ENCODE data around the gene DGKE. TPM values are rescaled to one million over a fixed set of nuclear protein-coding genes. Genes with fewer than 3 reads are reported as not detected.
A peak's percentile ranks its signal among the peaks of the same experiment; 100 is the strongest.

DGKE gene
- total and polyA plus RNA-seq, 2 of the 13 experiments (the other 11 are each of a cell fraction or from before 2014, with no cell fraction given), result 3.2 to 5.3 TPM

DNA sequence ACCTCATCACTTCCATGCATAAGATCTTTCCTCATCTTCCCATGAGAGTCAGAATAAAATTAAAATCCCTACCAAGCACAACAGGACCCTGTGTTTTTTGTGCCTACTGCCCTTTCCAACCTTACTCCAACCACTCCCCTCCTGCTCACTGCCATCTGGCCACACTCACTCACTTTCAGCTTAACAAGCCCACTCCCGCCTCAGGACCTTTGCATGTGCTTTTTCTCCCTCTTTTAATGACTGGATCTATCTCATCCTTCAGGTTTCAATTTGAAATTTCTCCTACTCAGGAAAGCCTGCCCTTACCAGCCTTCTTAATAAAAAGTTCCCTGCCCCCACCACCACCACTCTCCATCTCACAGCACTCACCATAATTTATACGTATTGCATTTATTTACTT is 14.9 kb upstream of the DGKE start:
- intact Hi-C loops (cut with micrococcal nuclease; ENCODE audit: unreplicated experiment) (loop anchor here (1.0 to 2.0 kb wide), 5 partner anchors 16 to 191 kb away; partner anchors contain the start of gene DGKE), in situ Hi-C loops (cut with HindIII; ENCODE audit: extremely low pct_ligation_motif_present, low pct_unique_long_range_greater_than_20kb) (loop anchor here (5.0 kb wide), 1 partner anchor 123 kb away; no protein-coding TSS in a partner anchor)
- Histone ChIP-seq H3K36me3 (replicated peaks in 1 of 2; ENCODE audit: control insufficient read depth in 1 of 2, insufficient read depth in 2 of 2, low read length in 2 of 2) (no peaks in the 10 kb centered on the region), H3K79me2 (ENCODE audit: insufficient read depth, low read length) (no peaks in the 10 kb centered on the region), H3K4me3 (replicated peaks in 1 of 3; ENCODE audit: insufficient read depth in 1 of 3, low read depth in 2 of 3, low read length in 3 of 3) (no peak overlapping the region), H2AFZ (ENCODE audit: low read length) (no peak overlapping the region), H3K4me1 (ENCODE audit: insufficient read depth, low read length) (peaks cover 21% of the 10 kb centered on the region), H3K27ac (ENCODE audit: extremely low read length, insufficient read depth, low read length) (no peak overlapping the region), H3K27me3 (ENCODE audit: control insufficient read depth in 1 of 2, insufficient read depth in 2 of 2, low read length in 2 of 2) (peaks cover 0 to 21% of the 10 kb centered on the region in 2 experiments; a peak in 4 of 5 replicates), H4K20me1 (ENCODE audit: insufficient read depth, low read length) (no peaks in the 10 kb centered on the region), H3K4me2 (ENCODE audit: low read depth, low read length) (no peak overlapping the region; the same call in 1 of the 2 replicates), H3K9ac (ENCODE audit: insufficient read depth, low read depth, low read length) (no peak overlapping the region), H3K9me3 (ENCODE audit: low read length) (no peaks in the 10 kb centered on the region)
- POLR2A ChIA-PET, result interaction anchor here (0.9 to 1.6 kb wide), 4 partner anchors 15 to 266 kb away, joined by 3 to 13 read pairs (median 4); partner anchors contain the start of genes AKAP1, C17orf67, DGKE and TRIM25
- ATAC-seq (no peak), FAIRE-seq (no peak), DNase-seq (ENCODE audit: low spot score) (no peak)
- CTCF ChIA-PET (ENCODE audit: low intra/inter-chr PET ratio, low total read pairs), result interaction anchor here (1.3 to 3.3 kb wide), 4 partner anchors 47 to 142 kb away, joined by 4 to 45 read pairs (median 8); partner anchors contain the start of gene COIL
- TF ChIP-seq ZMYM3 (CRISPR knock-in tag; IDR thresholded peaks at IDR 0.05) (peak; percentile 62), ZNF446 (CRISPR knock-in tag; IDR thresholded peaks at IDR 0.05) (no peak), ZNF607 (CRISPR knock-in tag; IDR thresholded peaks at IDR 0.05; ENCODE audit: borderline replicate concordance) (no peak)
- no TSS peak for BruUV-seq (replicated peaks)
- WGBS (ENCODE audit: low lambda C conversion rate), result 68% methylated on average over 2 of the region's 2 CpGs

DNA sequence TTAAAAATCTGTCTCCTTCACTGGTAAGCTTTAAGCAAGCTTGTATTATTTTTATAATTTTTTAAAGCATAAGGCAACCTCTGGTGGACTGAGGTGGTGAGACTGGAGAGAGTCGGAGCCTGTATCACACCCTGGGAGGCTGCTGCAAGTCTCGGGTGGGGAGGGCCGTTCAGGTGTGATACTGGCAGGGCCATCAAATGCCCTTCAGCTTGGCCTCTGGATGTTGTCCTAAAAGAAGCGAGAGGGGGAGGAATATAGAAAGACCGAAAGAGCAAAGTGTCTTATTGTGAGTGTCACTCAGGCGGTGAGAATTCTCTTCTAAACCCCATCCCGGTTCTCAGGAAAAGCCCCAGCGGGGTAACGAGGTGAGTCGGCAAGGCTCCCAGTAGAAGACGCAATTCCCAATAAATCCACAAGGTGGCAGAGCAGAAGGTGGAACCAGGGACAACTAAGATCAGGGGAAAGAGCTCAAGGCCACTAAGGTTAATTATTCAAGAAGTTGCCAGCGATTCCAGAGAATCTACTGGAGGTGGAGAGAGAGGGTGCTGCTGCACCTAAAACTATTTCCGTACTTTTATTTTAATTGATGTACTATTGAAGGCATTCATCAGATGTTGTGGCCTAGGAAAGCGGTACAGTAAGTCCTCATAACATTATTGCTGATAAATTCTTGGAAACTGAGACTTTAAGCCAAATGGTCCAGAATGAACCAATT is 14.4 kb upstream of the DGKE start:
- Histone ChIP-seq H3K79me2 (ENCODE audit: insufficient read depth, low read length) (no peaks in the 10 kb centered on the region), H4K20me1 (ENCODE audit: insufficient read depth, low read length) (no peaks in the 10 kb centered on the region), H3K4me3 (replicated peaks in 1 of 3; ENCODE audit: insufficient read depth in 1 of 3, low read depth in 2 of 3, low read length in 3 of 3) (peak overlapping the region in 2 of 3 experiments; percentile 18 to 30; a peak in 2 of 6 replicates), H3K27me3 (ENCODE audit: control insufficient read depth in 1 of 2, insufficient read depth in 2 of 2, low read length in 2 of 2) (peaks cover 0 to 15% of the 10 kb centered on the region in 2 experiments; a peak in 4 of 5 replicates), H3K36me3 (replicated peaks in 1 of 2; ENCODE audit: control insufficient read depth in 1 of 2, insufficient read depth in 2 of 2, low read length in 2 of 2) (no peaks in the 10 kb centered on the region), H3K27ac (ENCODE audit: extremely low read length, insufficient read depth, low read length) (no peak overlapping the region), H2AFZ (ENCODE audit: low read length) (no peak overlapping the region), H3K4me2 (ENCODE audit: low read depth, low read length) (peak overlapping the region; percentile 72), H3K9me3 (ENCODE audit: low read length) (no peaks in the 10 kb centered on the region), H3K4me1 (ENCODE audit: insufficient read depth, low read length) (peaks cover 21% of the 10 kb centered on the region), H3K9ac (ENCODE audit: insufficient read depth, low read depth, low read length) (no peak overlapping the region)
- BruUV-seq (replicated peaks), result no TSS peak
- CTCF ChIA-PET (ENCODE audit: low intra/inter-chr PET ratio, low total read pairs), result interaction anchor here (1.3 to 3.3 kb wide), 4 partner anchors 46 to 141 kb away, joined by 4 to 45 read pairs (median 8); partner anchors contain the start of gene COIL
- DNase-seq (ENCODE audit: low spot score), result peak; percentile 89
- intact Hi-C loops (cut with micrococcal nuclease; ENCODE audit: unreplicated experiment), result loop anchor here (1.0 to 2.0 kb wide), 5 partner anchors 15 to 191 kb away; partner anchors contain the start of gene DGKE
- WGBS (ENCODE audit: low lambda C conversion rate), result 13% methylated on average over 14 of the region's 14 CpGs
- ATAC-seq, result peak; percentile 93
- in situ Hi-C loops (cut with HindIII; ENCODE audit: extremely low pct_ligation_motif_present, low pct_unique_long_range_greater_than_20kb), result loop anchor here (5.0 kb wide), 1 partner anchor 123 kb away; no protein-coding TSS in a partner anchor
- POLR2A ChIA-PET, result interaction anchor here (0.6 to 1.6 kb wide), 5 partner anchors 14 to 266 kb away, joined by 3 to 13 read pairs (median 4); partner anchors contain the start of genes AKAP1, C17orf67, DGKE and TRIM25
- peak; percentile 86 for FAIRE-seq
- TF ChIP-seq ZKSCAN8 (CRISPR knock-in tag; IDR thresholded peaks at IDR 0.05; ENCODE audit: borderline replicate concordance) (peak; percentile 67; the same call in 1 of the 2 replicates), GATAD1 (CRISPR knock-in tag; IDR thresholded peaks at IDR 0.05) (peak; percentile 45; the same call in 1 of the 2 replicates), SOX13 (IDR thresholded peaks at IDR 0.05) (no peak), SOX13 (CRISPR knock-in tag; conservative IDR thresholded peaks at IDR 0.05 in 1 of 2, IDR thresholded peaks at IDR 0.05 in 1 of 2) (peak in 1 of 2 experiments; percentile 47; a peak in 1 of 4 replicates), WIZ (CRISPR knock-in tag; IDR thresholded peaks at IDR 0.05) (no peak), MXD4 (CRISPR knock-in tag; IDR thresholded peaks at IDR 0.05) (0 out of 2 replicates have a peak, but pooled peaks have one; percentile 50), KAT8 (CRISPR knock-in tag; IDR thresholded peaks at IDR 0.05) (peak; percentile 73; the same call in 1 of the 2 replicates), RARA (CRISPR knock-in tag; IDR thresholded peaks at IDR 0.05) (peak; percentile 58), YEATS2 (CRISPR knock-in tag; IDR thresholded peaks at IDR 0.05; ENCODE audit: borderline replicate concordance) (peak; percentile 57; the same call in 1 of the 2 replicates), SP140L (CRISPR knock-in tag; IDR thresholded peaks at IDR 0.05; ENCODE audit: borderline replicate concordance) (peak; percentile 67; the same call in 1 of the 2 replicates), ZNF333 (CRISPR knock-in tag; IDR thresholded peaks at IDR 0.05; ENCODE audit: borderline replicate concordance) (no peak), ZFX (CRISPR knock-in tag; IDR thresholded peaks at IDR 0.05; ENCODE audit: low read depth) (peak; percentile 52; the same call in 1 of the 2 replicates)

Measured in HepG2 (cell line).